Skeletal muscle cell (primary cell): ENCODE measurements around the gene SHISA4.

Experiments
- DNase-seq: peaks from one replicate; pipeline ENCODE4 v3.0.0-alpha.2; 2010; ENCODE audit warnings: low read depth
- H3K4me3 ChIP-seq: 2 replicates; pipeline ENCODE4 v1.5.1; 2011; ENCODE audit warnings: low read depth, mild to moderate bottlenecking, control low read depth, low read length, moderate library complexity

The SHISA4 gene

GRCh38 chr1:201880928-201881571 is 7.6 kb upstream of the SHISA4 start:
- H3K4me3 ChIP-seq = no peak overlapping the region
- no peak for DNase-seq

DNA sequence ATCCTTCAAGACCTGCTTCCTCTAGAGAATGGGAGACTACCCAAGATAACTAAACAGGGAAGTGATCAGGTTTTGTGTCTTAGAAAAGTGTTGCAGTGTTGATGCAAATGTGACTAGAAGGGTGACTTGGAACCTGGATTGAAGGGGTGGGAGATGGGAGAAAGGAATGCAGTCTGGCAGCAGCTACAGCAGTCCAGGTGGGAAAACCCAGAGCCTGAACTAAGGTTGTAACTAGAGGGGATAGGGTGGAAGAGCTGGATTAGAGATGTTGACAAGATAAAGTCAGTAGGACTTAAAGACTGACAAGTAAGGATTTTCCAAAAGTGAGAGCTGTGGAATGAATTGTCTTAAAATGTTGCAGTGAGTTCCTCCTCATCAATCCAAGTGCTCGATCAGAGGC is 7.1 kb upstream of the SHISA4 start:
- DNase-seq = no peak
- no peak overlapping the region for H3K4me3 ChIP-seq

DNA sequence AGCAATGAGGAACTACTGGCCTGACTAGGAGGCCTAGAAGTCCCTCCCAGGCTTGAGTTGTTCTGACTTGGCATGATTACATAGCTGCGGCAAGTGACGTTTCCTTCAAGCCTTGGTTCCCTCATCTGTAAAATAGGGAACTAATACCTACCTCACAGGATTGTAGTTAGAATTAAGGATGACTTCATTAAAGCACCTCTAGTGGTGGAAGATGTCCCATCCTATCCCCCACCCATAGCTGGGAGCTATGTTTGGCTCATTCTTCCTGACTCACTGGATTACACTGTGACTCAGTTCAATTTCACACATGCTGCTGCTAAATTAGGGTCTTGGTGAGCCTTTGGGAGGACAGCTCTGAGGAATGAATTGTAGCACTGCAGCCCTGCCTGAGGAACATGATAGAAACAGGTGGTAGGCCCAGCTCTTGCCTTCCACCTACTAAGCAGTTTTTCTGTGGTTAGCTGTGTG is 6.0 kb upstream of the SHISA4 start:
- H3K4me3 ChIP-seq = no peak overlapping the region
- DNase-seq = peak; percentile 52

- no peak overlapping the region for H3K4me3 ChIP-seq
- DNase-seq = no peak
Observed at GRCh38 chr1:201883266-201883665, 5.4 kb upstream of the SHISA4 start.

GRCh38 chr1:201883786-201884185 is 4.9 kb upstream of the SHISA4 start:
- no peak overlapping the region for H3K4me3 ChIP-seq
- no peak for DNase-seq

- no peak for DNase-seq
- H3K4me3 ChIP-seq = no peak overlapping the region
Observed at GRCh38 chr1:201884425-201884824, 4.3 kb upstream of the SHISA4 start.

GRCh38 chr1:201885531-201886075 is 3.1 kb upstream of the SHISA4 start:
- H3K4me3 ChIP-seq = no peak overlapping the region
- DNase-seq = no peak

DNA sequence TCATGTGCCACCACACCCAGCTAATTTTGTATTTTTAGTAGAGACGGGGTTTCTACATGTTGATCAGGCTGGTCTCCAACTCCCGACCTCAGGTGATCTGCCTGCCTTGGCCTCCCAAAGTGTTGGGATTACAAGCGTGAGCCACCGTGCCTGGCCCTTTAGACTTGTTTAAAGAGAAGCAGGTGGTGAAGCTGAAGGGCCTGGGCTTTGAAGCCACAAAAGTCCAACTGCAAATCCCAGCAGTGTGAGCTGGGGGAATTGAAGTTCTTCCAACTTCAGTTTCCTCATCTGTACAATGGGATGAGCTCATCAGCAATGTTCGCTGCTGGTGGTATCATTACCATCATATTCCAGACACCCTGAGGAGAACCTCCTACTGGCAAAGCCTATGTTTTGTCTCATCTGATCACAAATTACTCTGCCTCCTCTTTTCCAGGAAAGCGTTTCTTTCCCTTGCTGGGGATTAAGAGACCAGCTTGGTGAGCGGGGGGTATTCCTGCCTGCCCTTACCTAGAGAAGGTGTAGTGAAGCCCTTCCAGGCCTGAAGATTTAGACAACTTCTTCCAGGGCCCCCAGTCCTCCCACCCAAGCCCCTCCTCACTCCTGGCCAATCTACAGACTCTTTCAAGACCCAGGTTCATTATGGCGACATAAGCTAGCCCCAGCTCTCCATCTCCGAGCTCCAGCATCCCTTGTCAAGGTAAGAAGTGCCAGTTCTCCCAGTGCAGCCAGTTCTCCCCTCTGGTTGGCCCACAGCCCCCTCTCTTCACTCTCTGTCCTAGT is 2.4 kb upstream of the SHISA4 start:
- no peak overlapping the region for H3K4me3 ChIP-seq
- DNase-seq = no peak

- DNase-seq = no peak
- no peak overlapping the region for H3K4me3 ChIP-seq
Observed at GRCh38 chr1:201887116-201887866, 1.4 kb upstream of the SHISA4 start.

DNA sequence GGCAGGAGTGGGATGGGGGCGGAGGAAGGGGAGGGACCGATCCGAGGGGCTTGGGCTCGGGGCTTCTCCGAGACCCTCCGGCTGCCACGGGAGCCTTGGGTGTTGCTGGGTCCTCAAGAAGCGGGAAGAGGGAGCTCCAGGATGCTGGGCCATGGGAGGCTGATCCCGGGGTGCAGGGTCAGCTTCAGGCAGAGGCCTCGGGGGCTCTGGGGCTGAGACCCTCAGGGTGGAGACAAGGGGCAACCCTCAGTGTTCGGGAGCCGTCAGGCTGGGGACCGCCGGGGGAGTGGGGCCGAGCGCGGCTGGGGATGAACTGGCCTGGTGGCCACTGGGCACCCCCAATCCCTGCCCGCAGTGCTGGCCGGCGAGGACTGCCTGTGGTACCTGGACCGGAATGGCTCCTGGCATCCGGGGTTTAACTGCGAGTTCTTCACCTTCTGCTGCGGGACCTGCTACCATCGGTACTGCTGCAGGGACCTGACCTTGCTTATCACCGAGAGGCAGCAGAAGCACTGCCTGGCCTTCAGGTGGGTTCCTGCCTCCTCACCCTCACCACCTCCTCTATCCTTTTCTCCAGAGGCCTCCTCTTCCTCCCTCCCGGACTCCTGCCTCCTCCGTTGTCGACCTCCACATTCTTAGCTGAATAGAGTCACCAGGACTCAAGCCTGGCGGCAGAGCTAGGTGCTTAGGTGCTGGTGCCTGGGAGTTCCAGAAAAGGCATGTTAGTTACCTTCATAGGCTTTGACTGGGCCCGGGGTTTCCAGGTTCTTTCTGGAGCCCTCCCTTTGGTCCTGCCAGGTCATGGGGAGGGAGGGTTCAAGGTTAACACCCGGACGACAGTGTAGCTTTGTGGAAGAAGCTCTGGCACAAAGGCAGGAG is 631 bp downstream of the SHISA4 start:
- H3K4me3 ChIP-seq = peak overlapping the region; percentile 71
- DNase-seq = no peak

DNA sequence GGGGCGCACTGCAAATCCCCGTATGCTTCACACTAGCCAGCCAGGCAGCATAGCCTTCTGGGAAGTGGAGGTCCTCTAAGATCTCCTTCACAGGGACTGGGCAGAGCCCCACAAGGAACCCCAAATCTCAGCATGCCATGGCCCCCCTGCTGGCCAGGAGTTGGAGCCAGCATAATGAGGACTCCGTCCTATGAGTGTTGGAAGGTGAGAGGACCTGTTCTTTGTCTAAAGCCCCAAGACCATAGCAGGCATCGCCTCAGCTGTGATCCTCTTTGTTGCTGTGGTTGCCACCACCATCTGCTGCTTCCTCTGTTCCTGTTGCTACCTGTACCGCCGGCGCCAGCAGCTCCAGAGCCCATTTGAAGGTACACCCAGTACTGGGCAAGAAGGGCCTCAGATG is 1.5 kb downstream of the SHISA4 start:
- DNase-seq = no peak
- H3K4me3 ChIP-seq = no peak overlapping the region

DNA sequence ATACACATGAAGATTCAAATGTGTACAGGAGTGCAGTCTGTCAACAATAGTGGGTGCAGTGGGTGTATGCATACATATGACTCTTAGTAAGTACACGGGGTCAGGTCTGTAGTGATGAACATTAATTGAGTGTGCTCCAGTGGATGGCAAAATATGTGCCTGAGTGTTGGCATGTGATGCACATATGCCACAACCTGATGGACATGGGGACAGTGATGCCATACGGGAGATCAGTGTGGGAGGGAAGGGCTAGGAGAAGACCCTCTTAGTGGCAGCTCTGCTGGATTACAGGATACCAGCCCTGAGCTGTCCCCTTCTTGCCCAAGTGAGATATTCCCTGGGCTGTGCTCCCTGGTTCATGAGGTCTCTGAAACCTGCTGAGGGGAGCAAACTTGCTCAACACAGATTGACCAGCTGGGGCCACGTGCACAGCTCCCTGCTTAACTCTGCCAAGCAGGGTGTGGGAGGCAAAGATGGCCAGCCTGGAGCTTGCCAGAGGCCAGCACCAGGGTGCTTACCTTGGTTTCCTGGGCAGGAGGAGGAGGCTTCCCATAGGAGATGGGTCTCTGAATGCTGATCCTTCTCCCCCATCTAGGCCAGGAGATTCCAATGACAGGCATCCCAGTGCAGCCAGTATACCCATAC is 2.2 kb downstream of the SHISA4 start:
- DNase-seq = no peak
- H3K4me3 ChIP-seq = no peak overlapping the region

DNA sequence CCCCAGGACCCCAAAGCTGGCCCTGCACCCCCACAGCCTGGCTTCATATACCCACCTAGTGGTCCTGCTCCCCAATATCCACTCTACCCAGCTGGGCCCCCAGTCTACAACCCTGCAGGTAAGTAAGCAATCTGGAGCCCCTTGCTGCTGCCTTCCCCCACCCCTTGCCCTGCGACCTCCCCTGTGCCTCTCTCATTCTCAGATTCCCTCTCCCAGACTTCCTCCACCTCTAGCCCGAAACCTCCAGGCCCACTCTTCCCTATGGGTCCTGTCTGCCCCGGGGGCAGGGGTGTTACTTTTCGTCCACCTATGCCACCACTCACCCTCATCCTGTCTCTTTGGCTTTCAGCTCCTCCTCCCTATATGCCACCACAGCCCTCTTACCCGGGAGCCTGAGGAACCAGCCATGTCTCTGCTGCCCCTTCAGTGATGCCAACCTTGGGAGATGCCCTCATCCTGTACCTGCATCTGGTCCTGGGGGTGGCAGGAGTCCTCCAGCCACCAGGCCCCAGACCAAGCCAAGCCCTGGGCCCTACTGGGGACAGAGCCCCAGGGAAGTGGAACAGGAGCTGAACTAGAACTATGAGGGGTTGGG is 2.9 kb downstream of the SHISA4 start:
- H3K4me3 ChIP-seq = no peak overlapping the region
- DNase-seq = no peak

DNA sequence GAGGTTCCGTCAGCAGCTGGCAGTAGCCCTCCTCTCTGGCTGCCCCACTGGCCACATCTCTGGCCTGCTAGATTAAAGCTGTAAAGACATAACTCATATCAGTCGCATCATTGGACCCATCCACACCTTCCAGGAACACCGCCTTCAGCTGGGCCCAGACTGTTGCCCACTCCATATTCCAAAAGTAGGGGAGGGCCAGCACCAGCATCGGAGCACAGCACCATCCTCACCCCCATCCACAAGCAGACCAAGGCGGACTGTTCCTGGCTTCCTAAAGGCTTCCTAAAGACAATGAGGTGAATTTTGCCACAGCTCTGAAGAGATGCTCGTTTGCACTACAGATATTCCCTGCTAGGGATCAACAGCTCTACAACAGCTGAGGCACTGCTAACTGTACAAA is 3.5 kb downstream of the SHISA4 start:
- no peak for DNase-seq
- H3K4me3 ChIP-seq = no peak overlapping the region

DNA sequence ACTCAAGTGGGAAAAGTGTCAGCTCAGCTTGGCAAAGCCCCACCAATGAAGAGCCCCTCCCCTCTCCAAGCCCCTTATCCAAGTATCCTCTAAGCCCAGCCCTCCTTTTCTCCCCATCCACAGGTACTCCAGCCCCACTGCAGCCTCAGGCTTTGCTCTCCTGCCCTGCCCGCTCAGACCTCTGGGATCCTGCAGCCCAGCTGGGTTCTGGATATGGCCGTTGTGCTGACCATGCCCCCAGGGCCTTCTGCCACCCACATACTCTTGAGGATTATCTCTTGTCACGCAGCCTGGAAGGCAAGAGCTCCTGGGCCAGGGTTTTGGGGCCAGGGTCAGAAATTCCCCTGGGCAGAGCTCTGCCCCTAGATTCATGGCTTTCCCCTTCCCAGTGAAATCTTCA is 4.7 kb downstream of the SHISA4 start:
- H3K4me3 ChIP-seq = no peak overlapping the region
- no peak for DNase-seq

DNA sequence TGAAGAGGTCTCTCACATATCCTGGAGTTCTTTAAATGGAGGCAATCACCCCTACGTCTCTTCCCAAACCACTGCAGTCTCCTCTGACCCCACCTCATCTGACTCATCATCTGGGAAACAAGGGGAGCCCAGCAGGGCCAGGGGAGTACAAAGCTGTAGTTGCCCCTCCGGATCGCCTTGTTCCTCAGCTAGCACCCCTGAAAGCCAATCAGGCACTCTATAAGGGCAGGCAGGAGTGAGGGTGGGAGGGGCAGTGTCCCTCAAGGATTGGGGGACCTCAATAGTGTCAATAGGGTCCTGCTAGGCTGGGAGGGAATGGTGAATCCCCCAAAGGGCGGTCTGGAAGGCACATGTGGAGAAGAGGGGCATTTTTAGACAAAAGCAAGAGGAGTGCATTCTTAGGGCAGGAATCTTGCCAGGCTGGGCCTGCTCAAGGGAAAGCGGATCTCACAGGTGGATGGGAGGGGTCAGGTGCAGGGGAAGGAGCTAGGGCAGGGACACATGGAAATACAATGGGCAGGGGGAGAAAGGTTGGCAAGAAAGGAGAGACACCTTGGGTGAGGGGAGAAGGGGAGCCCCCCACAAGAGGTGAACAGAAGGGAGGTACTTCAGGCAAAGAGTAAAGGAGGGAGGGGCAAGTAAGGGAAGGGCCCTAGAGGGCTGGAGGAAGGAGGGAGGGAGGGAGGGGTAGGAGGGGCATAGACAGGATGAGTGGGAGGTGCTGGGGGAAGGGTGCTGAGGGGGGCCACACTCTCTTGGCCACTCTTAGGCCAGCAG is 5.8 kb downstream of the SHISA4 start:
- no peak for DNase-seq
- no peak overlapping the region for H3K4me3 ChIP-seq

DNA sequence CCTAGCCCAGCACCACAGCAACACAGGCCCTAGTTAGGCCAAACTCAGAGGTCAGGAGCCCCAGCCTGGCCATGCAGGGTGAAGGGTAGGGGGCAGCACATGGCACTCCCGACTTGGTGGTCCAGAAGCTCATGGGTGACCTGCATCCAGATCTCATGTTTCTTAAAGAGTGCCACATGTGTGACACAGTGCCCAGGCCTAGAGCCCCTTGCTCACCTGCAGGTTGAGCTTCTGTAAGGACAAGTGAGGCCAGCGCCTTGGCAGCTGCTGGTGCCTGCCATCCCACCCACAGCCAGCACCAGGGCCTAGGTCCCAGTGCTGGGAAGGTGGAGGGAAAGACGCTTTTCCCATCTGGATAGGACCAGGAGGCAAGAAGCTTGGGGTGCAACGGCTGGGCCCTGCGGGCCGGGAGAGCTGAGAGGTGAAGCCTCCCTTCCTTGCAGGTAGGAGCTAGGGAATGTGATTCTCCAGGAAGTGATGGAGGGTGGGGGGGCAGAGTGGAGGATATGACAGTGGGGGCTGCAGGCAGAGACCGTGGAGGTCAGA is 6.5 kb downstream of the SHISA4 start:
- H3K4me3 ChIP-seq = no peak overlapping the region
- DNase-seq = no peak
